ENCODE data around the gene CPXM1. TPM values are rescaled to one million over a fixed set of nuclear protein-coding genes. Genes with fewer than 3 reads are reported as not detected.
"Not testable (repeated sequence)": the region's sequence is repeated elsewhere in the genome, so short reads cannot be mapped to it uniquely, and the experiment has no call there.

CPXM1 gene
- total RNA-seq, 1 experiment from 2014 or later, result 105 TPM

DNA sequence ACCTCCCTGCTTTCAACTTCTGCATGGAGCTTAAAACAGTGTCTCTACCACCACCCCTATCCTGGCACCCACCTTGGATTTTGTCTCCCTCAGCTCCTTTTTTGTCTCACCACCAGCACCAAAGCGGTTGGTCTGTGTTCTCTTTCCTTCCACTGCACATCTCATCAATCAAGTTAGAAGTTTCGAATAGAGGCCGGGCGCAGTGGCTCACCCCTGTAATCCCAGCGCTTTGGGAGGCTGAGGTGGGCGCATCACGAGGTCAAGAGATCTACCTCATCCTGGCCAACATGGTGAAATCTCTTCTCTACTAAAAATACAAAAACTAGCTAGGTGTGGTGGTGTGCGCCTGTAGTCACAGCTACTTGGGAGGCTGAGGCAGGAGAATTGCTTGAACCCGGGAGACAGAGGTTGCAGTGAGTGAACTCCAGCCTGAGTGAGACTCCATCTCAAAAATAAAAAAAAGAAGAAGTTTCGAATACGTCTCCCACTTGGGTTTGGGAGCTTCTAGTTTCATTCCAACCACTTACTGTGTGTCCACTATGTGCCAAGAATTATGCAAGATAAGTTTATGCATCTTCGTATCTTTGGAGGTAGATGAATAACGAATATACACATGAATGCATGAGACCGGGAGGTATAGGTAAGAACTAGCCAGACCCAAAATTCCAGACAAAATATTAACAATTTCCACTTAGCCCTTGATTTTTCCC lies 34.1 kb upstream of the CPXM1 start:
- no peak for DNase-seq
- peaks cover 7% of the 10 kb centered on the region for H3K27me3 ChIP-seq (ENCODE audit: control insufficient read depth, insufficient read depth, low read length)
- no peak overlapping the region for H3K4me3 ChIP-seq (ENCODE audit: insufficient read depth, low read depth, low read length)
- no peaks in the 10 kb centered on the region; the same call in 1 of the 2 replicates for H3K36me3 ChIP-seq (replicated peaks; ENCODE audit: control insufficient read depth, insufficient read depth, low read length)

DNA sequence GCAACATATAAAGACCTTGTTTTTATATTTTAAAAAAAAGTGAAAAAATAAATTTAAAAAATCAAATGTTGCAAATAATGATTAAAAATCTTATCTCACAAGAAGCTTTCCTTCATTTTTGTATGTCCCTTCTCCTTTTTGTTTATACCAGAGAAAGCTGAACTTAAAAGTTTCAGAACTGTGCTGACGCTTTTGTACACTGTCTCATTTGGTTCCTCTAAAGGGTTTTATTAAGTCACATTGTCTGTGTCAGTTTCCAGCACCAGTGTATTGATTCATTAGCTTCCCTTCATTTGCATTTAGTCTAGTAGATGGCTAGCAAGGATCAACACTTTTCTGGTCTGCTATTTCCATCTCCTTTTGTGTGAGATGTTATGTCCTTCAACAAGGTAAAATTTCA lies 33.3 kb upstream of the CPXM1 start:
- H3K4me3 ChIP-seq (ENCODE audit: insufficient read depth, low read depth, low read length), result no peak overlapping the region
- no peaks in the 10 kb centered on the region; the same call in 1 of the 2 replicates for H3K36me3 ChIP-seq (replicated peaks; ENCODE audit: control insufficient read depth, insufficient read depth, low read length)
- DNase-seq, result no peak
- H3K27me3 ChIP-seq (ENCODE audit: control insufficient read depth, insufficient read depth, low read length), result peaks cover 1% of the 10 kb centered on the region; the same call in 1 of the 2 replicates

DNA sequence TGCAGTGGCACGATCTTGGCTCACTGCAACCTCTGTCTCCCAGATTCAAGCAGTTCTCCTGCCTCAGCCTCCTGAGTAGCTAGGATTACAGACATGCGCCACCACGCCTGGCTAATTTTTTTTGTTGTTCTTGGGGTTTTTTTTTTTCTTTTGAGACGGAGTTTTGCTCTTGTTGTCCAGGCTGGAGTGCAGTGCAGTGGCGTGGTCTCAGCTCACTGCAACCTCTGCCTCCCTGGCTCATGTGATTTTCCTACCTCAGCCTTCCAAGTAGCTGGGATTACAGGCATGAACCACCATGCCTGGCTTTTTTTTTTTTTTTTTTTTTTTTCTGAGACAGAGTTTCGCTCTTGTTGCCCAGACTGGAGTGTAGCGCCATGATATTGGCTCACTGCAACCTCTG lies 30.8 kb upstream of the CPXM1 start:
- H3K27me3 ChIP-seq (ENCODE audit: control insufficient read depth, insufficient read depth, low read length); H3K36me3 ChIP-seq (replicated peaks; ENCODE audit: control insufficient read depth, insufficient read depth, low read length); DNase-seq; H3K4me3 ChIP-seq (ENCODE audit: insufficient read depth, low read depth, low read length): not testable (repeated sequence)

DNA sequence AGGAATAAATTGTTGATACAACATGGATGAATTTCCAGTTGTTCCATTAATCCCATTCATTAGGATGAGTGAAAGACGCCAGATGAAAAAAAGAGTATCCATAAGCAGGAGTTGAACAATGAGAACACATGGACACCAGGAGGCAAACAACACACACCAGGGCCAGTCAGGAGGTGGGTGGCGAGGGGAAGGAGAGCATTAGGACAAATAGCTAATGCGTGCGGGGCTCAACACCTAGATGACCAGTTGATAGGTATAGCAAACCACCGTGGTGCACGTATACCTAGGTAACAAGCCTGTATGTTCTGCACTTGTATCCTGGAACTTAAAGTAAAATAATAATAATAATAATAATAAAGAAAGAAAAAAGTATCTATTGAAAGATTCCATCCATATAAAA lies 28.9 kb upstream of the CPXM1 start:
- H3K36me3 ChIP-seq (replicated peaks; ENCODE audit: control insufficient read depth, insufficient read depth, low read length), result no peaks in the 10 kb centered on the region
- DNase-seq, result no peak
- H3K27me3 ChIP-seq (ENCODE audit: control insufficient read depth, insufficient read depth, low read length), result peaks cover 5% of the 10 kb centered on the region; the same call in 1 of the 2 replicates
- no peak overlapping the region for H3K4me3 ChIP-seq (ENCODE audit: insufficient read depth, low read depth, low read length)

DNA sequence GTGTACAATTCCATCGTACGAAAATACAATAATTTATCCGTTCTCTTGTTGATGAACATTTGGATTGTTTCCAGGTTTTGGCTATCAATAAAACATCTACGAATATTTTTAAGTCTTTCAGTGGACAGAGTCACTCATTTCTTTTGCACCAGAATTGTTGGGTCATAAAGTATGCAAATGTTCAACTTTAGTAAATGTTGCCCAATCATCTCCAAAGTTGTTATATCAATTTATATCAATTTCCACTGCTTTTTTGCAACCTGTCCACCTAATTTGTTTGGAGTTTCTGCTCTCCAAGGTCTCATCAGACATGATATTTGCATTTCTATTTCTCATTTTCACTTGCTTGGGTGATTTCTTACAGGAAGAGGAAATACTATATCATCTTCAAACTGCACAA lies 26.2 kb upstream of the CPXM1 start:
- peaks cover 12% of the 10 kb centered on the region for H3K27me3 ChIP-seq (ENCODE audit: control insufficient read depth, insufficient read depth, low read length)
- no peak for DNase-seq
- no peak overlapping the region for H3K4me3 ChIP-seq (ENCODE audit: insufficient read depth, low read depth, low read length)
- no peaks in the 10 kb centered on the region for H3K36me3 ChIP-seq (replicated peaks; ENCODE audit: control insufficient read depth, insufficient read depth, low read length)

DNA sequence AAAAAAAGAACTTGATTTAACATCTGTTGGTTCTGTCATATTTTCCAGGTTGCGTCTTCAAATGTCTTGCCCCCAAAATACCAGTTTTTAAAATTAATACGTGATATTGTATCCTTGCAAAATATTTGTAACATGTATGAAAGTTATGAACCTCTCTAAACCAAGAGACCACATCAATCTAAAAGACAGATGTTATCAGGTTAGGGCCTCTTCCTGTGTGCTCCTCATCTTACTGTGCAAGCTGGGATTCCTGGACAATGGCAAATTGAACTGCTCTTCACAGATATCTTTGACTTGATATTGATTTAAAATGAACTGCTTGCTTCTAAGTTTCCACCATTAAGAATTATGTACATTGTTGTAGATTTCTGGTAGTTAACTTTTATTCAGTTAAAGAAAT lies 25.3 kb upstream of the CPXM1 start:
- Histone ChIP-seq H3K36me3 (replicated peaks; ENCODE audit: control insufficient read depth, insufficient read depth, low read length) (no peaks in the 10 kb centered on the region), H3K27me3 (ENCODE audit: control insufficient read depth, insufficient read depth, low read length) (peaks cover 21% of the 10 kb centered on the region), H3K4me3 (ENCODE audit: insufficient read depth, low read depth, low read length) (no peak overlapping the region)
- DNase-seq, result no peak

DNA sequence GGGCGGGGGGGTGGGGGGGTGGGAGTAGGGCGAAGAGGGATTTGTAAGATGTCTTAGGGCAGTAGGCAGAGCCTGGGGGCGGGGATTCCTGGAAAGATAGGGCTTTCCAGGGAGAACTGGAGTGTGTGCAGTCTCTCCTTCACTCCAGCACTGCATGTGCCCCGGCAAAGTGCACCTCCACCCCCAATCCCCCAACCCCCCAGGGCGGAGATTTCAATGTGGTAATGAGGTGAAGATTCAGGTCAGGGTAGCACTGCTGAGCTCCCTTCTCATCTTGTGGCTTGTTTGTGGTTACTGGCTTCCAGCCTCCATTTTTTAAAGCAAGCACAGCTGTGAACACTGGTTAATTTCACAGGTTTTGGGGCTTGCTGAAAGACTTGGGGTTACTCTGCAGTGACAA lies 21.6 kb upstream of the CPXM1 start:
- DNase-seq, result peak; percentile 56
- Histone ChIP-seq H3K36me3 (replicated peaks; ENCODE audit: control insufficient read depth, insufficient read depth, low read length) (no peaks in the 10 kb centered on the region), H3K4me3 (ENCODE audit: insufficient read depth, low read depth, low read length) (no peak overlapping the region), H3K27me3 (ENCODE audit: control insufficient read depth, insufficient read depth, low read length) (peaks cover 35% of the 10 kb centered on the region)

DNA sequence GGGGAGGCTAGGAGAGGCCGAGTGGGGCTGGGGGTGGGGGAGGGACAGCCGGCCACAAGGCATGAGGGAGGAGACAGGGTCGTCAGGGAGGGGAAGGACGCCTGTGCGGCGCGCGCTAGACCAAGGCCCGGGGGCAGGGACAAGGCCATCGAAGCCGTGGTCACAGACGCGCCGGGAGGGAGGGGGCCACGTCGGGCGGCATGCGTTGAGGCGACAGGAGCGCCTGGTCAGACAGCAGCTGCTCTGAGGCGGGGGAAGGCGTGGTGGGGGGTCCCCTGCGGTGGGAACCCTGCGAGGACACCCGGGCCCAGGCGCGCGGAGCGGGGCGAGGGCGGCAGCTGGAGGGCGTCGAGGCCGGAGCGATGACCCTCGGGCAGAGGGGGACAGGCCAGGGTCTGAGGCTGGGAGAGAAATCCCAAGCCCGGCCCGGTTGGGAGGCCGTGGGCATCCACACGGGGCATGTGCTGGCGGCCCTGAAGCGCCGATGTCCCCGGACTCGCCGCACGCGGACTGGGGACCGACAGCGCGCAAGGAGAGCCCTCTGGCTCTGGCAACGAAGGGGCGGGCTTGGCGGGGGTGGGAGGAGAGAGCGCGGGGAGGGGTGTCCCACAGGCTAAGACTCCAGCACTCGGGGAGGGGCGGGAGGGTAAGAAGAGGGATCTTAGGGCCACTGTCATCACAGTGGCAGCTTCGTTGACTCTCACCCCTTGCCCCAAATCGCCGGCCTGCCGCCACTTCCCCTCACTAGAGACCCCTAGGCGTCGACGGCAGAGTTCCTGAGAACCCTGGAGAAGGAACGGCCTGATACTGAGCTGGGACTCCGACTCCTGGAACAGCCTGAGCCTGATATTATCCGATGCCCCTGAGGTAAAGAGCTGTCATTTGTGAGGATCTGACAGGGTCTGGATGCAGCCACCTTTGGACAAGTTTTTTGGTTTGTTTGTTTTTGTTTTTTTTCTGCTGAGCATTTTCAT lies 20.8 kb upstream of the CPXM1 start:
- peaks cover 33% of the 10 kb centered on the region for H3K27me3 ChIP-seq (ENCODE audit: control insufficient read depth, insufficient read depth, low read length)
- peak overlapping the region; percentile 31 for H3K4me3 ChIP-seq (ENCODE audit: insufficient read depth, low read depth, low read length)
- peak; percentile 85 for DNase-seq
- no peaks in the 10 kb centered on the region for H3K36me3 ChIP-seq (replicated peaks; ENCODE audit: control insufficient read depth, insufficient read depth, low read length)

DNA sequence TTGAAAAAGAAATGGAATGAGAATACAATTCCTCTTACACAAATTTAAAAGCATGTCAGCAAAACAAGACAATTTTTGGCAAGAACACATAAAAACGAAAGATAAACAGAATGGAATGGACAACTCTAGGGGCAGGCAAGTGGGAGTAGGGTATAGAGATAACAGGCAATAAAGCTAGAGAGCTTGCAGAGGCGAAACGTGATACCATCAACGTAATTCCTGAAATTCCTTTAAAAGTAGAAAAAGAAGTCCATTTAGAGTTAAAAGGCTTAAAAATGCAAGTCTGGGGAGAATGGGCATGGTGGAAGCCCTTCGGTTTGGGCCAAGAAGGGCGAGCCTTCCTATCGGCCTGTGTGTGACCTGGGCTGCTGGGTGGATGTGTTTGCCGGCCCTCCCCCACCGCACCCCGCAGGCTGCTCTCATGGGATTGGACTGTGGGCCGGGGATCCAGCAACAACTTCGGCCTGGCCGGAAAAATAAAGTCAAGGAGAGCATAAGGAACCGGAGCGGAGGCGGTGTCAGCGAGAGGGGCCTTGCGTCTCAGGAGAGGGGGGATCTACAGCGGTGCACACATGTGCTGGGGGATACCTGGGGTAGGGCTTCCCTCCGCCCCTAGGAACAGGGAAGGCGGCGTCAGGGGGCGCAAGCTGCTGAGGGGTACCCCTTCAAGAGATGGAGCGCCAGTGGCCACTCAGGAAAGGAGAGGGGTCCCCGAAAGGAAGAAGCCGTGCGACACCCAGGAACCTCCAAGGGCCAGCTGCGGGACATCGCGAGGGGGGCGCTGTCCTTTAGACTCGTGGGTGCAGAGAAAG lies 19.9 kb upstream of the CPXM1 start:
- no peaks in the 10 kb centered on the region for H3K36me3 ChIP-seq (replicated peaks; ENCODE audit: control insufficient read depth, insufficient read depth, low read length)
- peak overlapping the region; percentile 31 for H3K4me3 ChIP-seq (ENCODE audit: insufficient read depth, low read depth, low read length)
- H3K27me3 ChIP-seq (ENCODE audit: control insufficient read depth, insufficient read depth, low read length), result peaks cover 29% of the 10 kb centered on the region
- DNase-seq, result peak; percentile 87

DNA sequence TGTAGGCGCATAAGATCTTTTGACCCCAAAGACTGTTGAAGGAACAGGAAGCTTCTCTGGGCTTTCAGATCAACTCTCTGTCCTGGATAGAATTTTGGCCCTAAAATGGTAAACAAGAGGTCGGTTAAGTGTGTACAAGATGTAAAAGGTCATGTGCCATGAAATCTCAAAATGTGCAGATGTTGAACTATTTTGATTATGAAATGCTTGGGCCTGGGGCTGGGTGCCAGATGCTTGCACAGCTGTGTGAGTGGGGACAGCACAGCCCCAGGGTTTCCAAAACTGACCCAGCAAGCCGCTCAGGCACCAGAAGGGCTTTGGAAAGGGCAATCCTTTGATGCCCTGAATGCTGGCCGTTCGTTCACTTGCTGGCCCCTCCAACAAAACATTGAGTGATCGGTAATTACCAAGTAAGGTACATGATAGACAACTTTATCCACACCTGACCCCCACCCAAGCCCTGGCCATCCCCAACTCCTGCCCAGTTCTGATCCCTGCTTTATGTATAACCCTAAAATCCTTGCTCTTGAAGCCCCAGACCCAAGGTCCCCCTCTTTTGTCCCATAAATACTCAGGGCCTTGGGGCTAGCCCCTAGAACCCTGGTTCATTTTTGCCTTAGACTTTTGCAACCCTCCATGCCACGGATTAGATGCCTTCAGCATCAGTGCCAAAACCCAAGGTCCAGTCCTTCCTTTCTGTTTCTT lies 17.6 kb upstream of the CPXM1 start:
- DNase-seq, result peak; percentile 5
- peaks cover 29% of the 10 kb centered on the region for H3K27me3 ChIP-seq (ENCODE audit: control insufficient read depth, insufficient read depth, low read length)
- H3K4me3 ChIP-seq (ENCODE audit: insufficient read depth, low read depth, low read length), result no peak overlapping the region
- H3K36me3 ChIP-seq (replicated peaks; ENCODE audit: control insufficient read depth, insufficient read depth, low read length), result no peaks in the 10 kb centered on the region

DNA sequence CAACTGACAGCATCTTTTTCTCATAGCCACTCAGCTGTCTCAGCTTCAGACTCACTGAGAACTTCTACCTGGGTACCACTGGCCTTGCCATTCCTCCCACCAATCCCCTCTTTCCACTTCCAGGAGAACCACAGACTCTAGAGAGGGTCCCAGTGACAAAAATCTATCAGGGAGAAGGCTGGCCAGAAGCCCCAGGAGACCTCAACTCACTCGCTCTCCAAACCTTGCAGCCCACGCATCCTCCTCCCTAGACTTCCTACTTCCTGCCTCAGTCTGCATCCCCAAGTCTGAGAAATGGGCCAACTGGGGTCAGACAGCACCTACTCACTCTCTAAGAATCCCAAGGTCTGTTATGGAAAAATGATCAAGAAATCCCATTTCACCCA lies 16.9 kb upstream of the CPXM1 start:
- DNase-seq, result peak; percentile 6
- Histone ChIP-seq H3K36me3 (replicated peaks; ENCODE audit: control insufficient read depth, insufficient read depth, low read length) (no peaks in the 10 kb centered on the region), H3K4me3 (ENCODE audit: insufficient read depth, low read depth, low read length) (no peak overlapping the region), H3K27me3 (ENCODE audit: control insufficient read depth, insufficient read depth, low read length) (peaks cover 29% of the 10 kb centered on the region)

DNA sequence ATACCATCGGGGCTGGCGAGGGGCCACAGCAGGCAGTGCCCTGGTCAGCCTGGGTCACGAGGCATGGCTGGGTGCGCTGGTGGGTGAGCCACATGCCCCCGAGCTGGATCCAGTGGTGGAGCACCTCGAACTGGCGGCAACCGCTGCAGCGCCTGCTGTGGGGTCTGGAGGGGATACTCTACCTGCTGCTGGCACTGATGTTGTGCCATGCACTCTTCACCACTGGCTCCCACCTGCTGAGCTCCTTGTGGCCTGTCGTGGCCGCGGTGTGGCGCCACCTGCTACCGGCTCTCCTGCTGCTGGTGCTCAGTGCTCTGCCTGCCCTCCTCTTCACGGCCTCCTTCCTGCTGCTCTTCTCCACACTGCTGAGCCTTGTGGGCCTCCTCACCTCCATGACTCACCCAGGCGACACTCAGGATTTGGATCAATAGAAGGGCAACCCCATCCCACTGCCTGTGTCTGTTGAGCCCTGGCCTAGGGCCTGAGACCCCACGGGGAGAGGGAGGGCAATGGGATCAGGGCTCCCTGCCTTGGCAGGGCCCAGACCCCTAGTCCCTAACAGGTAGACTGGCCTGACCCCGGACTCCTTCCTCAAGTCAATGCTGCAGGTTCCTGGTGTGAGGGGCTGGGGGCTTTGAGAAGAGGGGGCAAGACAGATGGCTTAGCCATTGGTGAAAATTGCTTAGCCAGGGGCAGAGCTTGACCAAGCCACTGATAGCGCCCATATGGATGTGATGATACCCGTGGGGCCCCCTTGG lies 16.3 kb upstream of the CPXM1 start:
- peak; percentile 78 for DNase-seq
- Histone ChIP-seq H3K36me3 (replicated peaks; ENCODE audit: control insufficient read depth, insufficient read depth, low read length) (no peaks in the 10 kb centered on the region), H3K27me3 (ENCODE audit: control insufficient read depth, insufficient read depth, low read length) (peaks cover 24% of the 10 kb centered on the region), H3K4me3 (ENCODE audit: insufficient read depth, low read depth, low read length) (no peak overlapping the region)

DNA sequence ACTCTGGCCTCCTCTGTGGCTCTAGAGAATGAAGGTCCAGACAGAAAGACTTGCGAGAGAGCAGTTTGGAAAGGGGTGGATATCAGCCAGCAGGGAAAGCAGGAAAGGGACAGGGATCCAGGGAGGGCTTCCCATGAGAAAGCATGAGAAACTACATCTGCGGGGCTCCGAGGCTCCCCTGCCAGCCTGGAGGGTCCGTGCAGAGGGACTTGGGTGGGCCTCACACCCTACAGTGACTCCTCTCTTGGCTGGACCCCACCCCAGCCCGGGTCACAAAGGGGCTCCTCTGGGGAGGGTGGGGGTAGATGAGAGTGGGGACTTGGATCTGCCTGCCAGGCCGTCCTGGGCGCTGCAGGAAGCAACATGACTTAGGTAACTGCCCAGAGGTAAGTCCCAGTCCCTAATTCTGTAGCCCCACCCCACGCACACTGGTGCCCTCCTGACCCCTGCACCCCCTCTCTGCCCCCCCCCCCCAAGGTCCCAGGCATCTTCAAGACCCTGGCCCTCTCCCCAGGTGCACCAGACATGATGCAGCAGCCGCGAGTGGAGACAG lies 15.7 kb upstream of the CPXM1 start, which contains the start of gene TMEM239:
TMEM239 (plus strand) TSS at position 335 of the 553 bp plus-strand sequence; CDS start at position 526, 191 bp downstream.
- peaks cover 17% of the 10 kb centered on the region for H3K27me3 ChIP-seq (ENCODE audit: control insufficient read depth, insufficient read depth, low read length)
- no peaks in the 10 kb centered on the region for H3K36me3 ChIP-seq (replicated peaks; ENCODE audit: control insufficient read depth, insufficient read depth, low read length)
- H3K4me3 ChIP-seq (ENCODE audit: insufficient read depth, low read depth, low read length), result no peak within 1 kb of the TSS
- no peak for DNase-seq
